NCI-H2081 treated with DMSO at 0.1 percent for 48 hours (cell line): ENCODE results near the gene SLC38A1.
A peak's percentile ranks its signal among the peaks of the same experiment; 100 is the strongest.
"Not testable (repeated sequence)": the region's sequence is repeated elsewhere in the genome, so short reads cannot be mapped to it uniquely, and the experiment has no call there.

ENCODE experiments used
- DNase-seq: peaks from one replicate; lab custom pipeline; 2025; lab: John Stamatoyannopoulos, UW

Gene SLC38A1

DNA sequence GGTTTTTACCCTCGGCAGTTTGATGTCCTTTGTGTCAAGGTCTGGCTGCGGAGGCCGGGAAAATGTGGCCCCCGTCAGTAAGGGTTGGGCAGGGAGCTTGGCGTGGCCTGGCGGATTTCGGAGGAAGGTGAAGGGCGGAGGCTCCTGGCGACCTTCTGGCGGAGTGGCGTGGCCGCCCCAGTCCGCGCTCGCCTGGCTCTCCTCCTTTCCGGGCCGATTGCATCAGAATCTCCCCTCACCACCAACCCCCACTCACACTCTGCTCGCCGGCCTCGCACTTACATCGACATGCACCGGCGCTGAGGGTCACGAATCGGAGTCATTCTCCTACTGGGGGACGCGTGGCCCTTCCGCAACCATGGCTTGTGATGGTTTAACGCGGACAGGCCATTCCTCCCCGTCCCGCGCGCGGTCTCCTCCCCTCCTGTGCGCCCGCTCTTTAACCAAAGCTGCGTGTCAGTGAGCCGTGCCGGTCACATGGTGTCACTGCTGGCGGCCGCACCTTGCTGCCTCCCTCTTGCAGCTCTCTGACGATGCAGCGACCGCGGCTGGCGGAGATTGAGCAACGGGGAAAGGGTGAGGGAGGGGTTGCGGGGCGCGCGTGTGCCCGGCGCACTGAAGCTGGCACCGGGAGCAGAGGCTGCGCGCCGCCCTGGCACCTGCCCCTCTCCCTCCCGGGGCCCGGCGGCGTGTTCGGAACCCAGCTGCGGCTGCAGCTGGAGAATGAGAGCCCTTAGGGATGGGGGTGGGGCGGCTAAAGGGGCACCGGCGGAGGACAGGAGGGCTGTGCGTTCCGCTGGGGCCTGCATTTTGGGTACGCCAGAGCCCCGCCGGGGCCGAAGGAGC lies at the start of gene SLC38A1:
Gene SLC38A1, minus strand, starts transcription at position 461 of the 846 bp plus-strand sequence. CDS start 29,243 bp downstream, outside the sequence.
- DNase-seq, result peak; percentile 57

DNA sequence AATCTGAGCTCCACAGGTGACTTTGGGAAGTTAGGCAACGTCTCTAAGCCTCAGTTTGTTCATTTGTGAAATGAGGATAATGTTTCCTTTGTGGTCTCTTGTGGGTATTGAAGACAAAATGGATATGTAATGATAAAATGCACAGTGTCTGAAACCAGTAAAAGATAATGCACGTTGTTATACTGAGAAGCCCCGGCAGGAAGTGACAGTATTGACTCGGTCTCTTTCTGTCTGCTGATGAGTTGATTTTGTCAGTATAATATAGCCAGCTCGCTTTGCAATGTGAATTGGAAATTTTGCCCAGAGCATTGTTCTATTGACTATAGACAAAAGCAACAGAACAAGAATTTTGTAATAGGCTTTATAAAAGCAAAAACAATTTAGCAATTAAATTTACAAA lies 49.2 kb upstream of the SLC38A1 start:
- no peak for DNase-seq

- DNase-seq, result no peak
Observed at GRCh38 chr12:46304070-46304469, 35.2 kb upstream of the SLC38A1 start.

- no peak for DNase-seq
Observed at GRCh38 chr12:46303039-46303666, 34.3 kb upstream of the SLC38A1 start.

GRCh38 chr12:46300910-46301309 lies 32.1 kb upstream of the SLC38A1 start:
- no peak for DNase-seq

- DNase-seq, result peak; percentile 68
Observed at GRCh38 chr12:46299851-46300250, 31.0 kb upstream of the SLC38A1 start.

GRCh38 chr12:46298261-46298660 lies 29.4 kb upstream of the SLC38A1 start:
- DNase-seq, result no peak

DNA sequence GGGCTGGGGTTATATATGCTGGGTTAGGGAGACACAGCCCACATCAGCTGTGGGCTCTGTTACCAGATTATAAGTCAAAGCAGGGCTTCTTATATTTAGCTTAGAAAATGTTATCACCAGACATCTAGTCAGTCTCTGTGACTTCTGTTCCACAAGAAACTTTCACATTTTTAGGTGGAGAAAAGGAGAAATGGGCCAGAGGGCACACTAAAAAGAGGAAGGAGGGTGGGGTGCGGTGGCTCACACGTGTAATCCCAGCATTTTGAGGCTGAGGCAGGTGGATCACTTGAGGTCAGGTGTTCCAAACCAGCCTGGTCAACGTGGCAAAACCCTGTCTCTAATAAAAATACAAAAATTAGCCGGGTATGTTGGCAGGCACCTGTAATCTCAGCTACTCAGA lies 28.0 kb upstream of the SLC38A1 start:
- no peak for DNase-seq

- DNase-seq, result no peak
Observed at GRCh38 chr12:46292754-46293402, 24.0 kb upstream of the SLC38A1 start.

- not testable (repeated sequence) for DNase-seq
Observed at GRCh38 chr12:46291953-46292352, 23.1 kb upstream of the SLC38A1 start.

GRCh38 chr12:46285177-46285576 lies 16.3 kb upstream of the SLC38A1 start:
- not testable (repeated sequence) for DNase-seq

DNA sequence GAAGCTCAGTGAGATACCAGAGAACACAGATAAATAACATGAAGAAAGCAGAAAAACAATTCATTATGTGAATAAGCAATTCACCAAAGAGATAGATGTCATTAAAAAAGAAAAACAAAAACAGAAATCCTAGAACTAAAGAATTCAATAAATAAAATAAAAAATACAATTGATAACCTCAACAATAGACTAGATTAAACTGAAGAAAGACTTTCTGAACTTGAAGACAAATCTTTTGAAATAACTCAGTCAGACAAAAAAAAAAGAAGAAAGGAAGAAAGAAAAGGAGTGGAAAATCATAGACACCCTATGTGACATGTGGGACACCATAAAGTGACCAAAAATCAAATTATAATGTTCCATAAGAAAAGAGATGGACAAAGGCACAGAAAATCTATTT lies 14.0 kb upstream of the SLC38A1 start:
- DNase-seq, result no peak

DNA sequence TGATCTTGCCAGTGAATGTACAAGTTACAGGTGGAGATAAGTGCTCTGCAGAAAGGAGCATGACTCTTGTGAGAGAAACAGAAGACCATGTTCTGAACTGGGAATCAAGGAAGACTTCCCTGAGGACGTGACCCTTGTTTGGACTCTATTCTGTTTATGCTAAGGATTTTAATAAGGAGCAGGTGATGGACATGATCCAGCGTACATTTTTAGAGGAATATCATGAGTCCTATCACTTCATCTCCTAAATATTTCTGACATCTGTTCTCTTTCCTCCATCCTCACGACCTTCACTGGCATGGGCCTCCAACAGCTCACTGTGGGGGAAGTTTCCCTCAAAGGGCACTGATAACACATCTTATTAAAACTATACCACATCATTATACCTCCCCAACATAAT lies 7.9 kb upstream of the SLC38A1 start:
- DNase-seq, result no peak

DNA sequence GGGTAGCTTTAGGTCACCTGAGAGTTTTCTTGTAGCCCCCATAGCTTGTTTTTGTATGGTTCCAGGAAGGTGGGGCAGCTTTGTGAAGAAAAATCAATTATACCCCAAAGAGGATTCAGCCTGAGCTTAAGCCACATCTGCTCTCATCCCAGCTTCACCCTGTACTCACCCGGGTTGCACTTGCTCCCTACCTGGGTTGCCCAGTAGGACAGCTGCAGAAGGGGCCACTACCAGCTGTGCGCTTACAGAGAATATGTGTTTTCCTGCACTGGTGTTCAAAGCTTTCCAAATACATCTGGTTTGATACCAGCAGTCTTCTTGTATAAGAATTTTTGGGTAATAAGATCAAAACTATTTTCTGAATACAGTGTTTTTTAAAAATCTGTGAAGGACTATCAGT lies 3.0 kb upstream of the SLC38A1 start:
- no peak for DNase-seq

- DNase-seq, result no peak
Observed at GRCh38 chr12:46269429-46270241, 792 bp upstream of the SLC38A1 start.

DNA sequence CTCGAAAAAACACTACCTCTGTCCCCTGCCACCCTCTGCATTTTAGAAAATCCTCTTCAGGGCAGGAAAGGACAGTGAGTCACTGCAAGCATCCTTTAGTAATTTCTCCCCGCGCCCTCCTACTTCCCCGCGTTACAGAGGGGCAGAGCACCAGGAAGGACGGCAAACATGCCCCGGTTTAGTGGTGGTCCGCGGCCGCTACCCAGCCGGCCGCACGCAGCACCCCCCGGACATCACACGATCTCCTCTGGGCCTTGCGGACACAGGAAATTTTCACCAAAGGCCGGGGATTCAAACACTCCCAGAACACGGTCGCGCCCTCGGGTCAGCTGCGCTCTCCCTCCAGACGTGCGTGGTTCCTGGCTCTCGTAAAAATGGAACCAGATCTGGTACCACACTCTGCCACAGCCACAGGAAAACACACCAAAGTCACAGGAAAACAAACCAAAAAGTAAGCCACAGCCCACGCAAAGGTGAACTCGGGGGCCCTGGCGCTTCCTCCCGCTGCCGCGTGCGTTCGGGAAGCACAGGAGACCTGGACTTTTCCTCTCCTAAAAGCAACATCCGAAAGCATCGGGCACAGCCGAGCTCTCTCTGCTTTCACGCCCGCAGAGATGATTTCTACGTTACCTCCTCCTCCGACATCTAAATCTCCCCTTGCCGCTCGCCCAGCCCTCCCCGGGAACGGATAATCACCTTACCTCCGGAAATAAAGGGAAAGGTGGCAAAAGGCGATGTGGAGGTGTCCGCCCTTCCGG lies 839 bp downstream of the SLC38A1 start:
- no peak for DNase-seq

DNA sequence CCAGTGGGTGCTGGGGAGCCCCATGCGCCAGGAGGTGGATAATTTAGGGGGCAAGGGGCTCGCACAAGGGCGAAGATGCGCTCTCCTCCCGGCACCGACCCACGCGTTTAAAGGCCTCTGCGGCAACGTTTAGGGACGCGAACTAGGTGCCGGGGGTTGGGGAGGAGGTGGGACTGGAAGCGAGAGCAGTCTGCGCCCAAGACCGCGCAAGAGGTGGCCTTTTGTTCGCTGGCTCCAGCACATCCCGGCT lies 1.3 kb downstream of the SLC38A1 start:
- no peak for DNase-seq

GRCh38 chr12:46266869-46267574 lies 1.8 kb downstream of the SLC38A1 start:
- no peak for DNase-seq

GRCh38 chr12:46266382-46266791 lies 2.5 kb downstream of the SLC38A1 start:
- no peak for DNase-seq

GRCh38 chr12:46265734-46266133 lies 3.1 kb downstream of the SLC38A1 start:
- no peak for DNase-seq

GRCh38 chr12:46265102-46265501 lies 3.7 kb downstream of the SLC38A1 start:
- no peak for DNase-seq
